Neural progenitor cell (in vitro differentiated cells): ENCODE measurements around the gene GABRE. TPM values are rescaled to one million over a fixed set of nuclear protein-coding genes. Genes with fewer than 3 reads are reported as not detected.

ENCODE experiments used
- DNase-seq: peaks from one replicate; pipeline ENCODE4 v3.0.0-alpha.2; 2016; ENCODE audit warnings: low spot score
- H2AFZ ChIP-seq: fragments of 200-600 bp; sonication (generic); replicated peaks from 2 replicates; pipeline ENCODE4 v1.6.1; 2016; ENCODE audit warnings: antibody characterized with exemption
- H3F3A ChIP-seq: fragments of 200-600 bp; sonication (generic); 2 replicates; pipeline ENCODE4 v1.6.1; 2016; ENCODE audit warnings: antibody characterized with exemption, low read depth
- H3K27ac ChIP-seq: fragments of 200-600 bp; sonication (generic); 2 replicates; pipeline ENCODE4 v1.5.1; 2016; ENCODE audit warnings: mild to moderate bottlenecking
- H3K27me3 ChIP-seq: fragments of 200-600 bp; sonication (generic); 2 replicates; pipeline ENCODE4 v1.6.1; 2016; ENCODE audit warnings: mild to moderate bottlenecking, moderate library complexity
- H3K36me3 ChIP-seq: fragments of 200-600 bp; sonication (generic); 2 replicates; pipeline ENCODE4 v1.5.1; 2016
- H3K4me1 ChIP-seq: fragments of 200-600 bp; sonication (generic); 2 replicates; pipeline ENCODE4 v1.6.1; 2016; ENCODE audit warnings: mixed run types
- H3K4me2 ChIP-seq: fragments of 200-600 bp; sonication (generic); 2 replicates; pipeline ENCODE4 v1.6.1; 2016
- H3K4me3 ChIP-seq: fragments of 200-600 bp; sonication (generic); 2 replicates; pipeline ENCODE4 v1.5.1; 2016
- H3K79me2 ChIP-seq: fragments of 200-600 bp; sonication (generic); 2 replicates; pipeline ENCODE4 v1.6.1; 2016; ENCODE audit warnings: low read depth
- H3K9ac ChIP-seq: fragments of 200-600 bp; sonication (generic); 2 replicates; pipeline ENCODE4 v1.6.1; 2016
- H3K9me3 ChIP-seq: fragments of 200-600 bp; sonication (generic); 2 replicates; pipeline ENCODE4 v1.5.1; 2016; ENCODE audit warnings: low read depth
- H4K20me1 ChIP-seq: fragments of 200-600 bp; sonication (generic); 2 replicates; pipeline ENCODE4 v1.6.1; 2016; ENCODE audit warnings: low read depth
- H3K27ac Mint-ChIP-seq: 3 replicates; pipeline ENCODE4 v1.8.0; 2021; ENCODE audit warnings: mixed read lengths
- H3K27me3 Mint-ChIP-seq: 2 replicates; pipeline ENCODE4 v1.8.0; 2022; ENCODE audit warnings: low read depth, mild to moderate bottlenecking, inconsistent platforms, moderate library complexity, mixed read lengths; ENCODE audit not compliant: insufficient read depth
- H3K36me3 Mint-ChIP-seq: 3 replicates; pipeline ENCODE4 v1.8.0; 2021; ENCODE audit warnings: mixed read lengths
- H3K4me1 Mint-ChIP-seq: 3 replicates; pipeline ENCODE4 v1.8.0; 2021; ENCODE audit warnings: mixed read lengths
- H3K4me3 Mint-ChIP-seq: 3 replicates; pipeline ENCODE4 v1.8.0; 2021; ENCODE audit warnings: mild to moderate bottlenecking, moderate library complexity, mixed read lengths
- H3K9me3 Mint-ChIP-seq: 3 replicates; pipeline ENCODE4 v1.8.0; 2020; ENCODE audit warnings: mixed read lengths
- EZH2 ChIP-seq: fragments of 200-600 bp; sonication (generic); IDR thresholded peaks from 2 replicates; pipeline ENCODE4 v1.6.1; 2017; ENCODE audit warnings: antibody characterized with exemption, mild to moderate bottlenecking, moderate library complexity
- EZH2phosphoT487 ChIP-seq: fragments of 200-600 bp; sonication (generic); IDR thresholded peaks from 2 replicates; pipeline ENCODE4 v1.6.1; 2017; ENCODE audit warnings: antibody characterized with exemption
- total RNA-seq: library from RNA; depleted of rRNA; stranded (reverse); fragments of >200 nt; gene quantifications from 2 replicates; pipeline ENCODE4 v1.2.3, GENCODE V29; 2015; ENCODE audit warnings: low replicate concordance
- TF ChIP-seq, protein P1 (sequence below): fragments of 200-600 bp; sonication (generic); IDR thresholded peaks from 2 replicates; pipeline ENCODE4 v1.5.1; 2017; ENCODE audit warnings: antibody characterized with exemption, mild to moderate bottlenecking

Gene GABRE
- total RNA-seq, 1 donor from 2014 or later: 0.92 TPM

DNA sequence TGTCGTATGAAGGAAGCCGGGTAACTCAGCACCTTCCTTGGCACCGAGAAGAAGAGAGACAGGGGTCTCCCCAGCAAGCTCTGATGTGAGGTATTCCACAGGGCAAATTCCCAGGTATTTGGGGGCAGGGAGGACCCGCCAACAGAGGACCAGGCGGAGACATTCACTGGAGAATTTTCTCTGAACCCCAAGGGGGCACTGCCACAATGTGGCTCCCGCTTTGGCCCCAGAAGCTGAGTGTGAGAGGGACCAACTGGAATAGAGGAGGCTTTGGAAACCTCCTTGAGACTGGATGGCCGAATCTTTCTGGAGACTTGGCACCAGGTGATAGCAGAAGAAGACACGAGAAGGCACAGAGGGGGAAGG, 735 bp upstream of the GABRE start:
- Histone ChIP-seq H3K4me2 (peak overlapping the region; percentile 62), H3F3A (no peaks in the 10 kb centered on the region), H3K9ac (no peak overlapping the region), H3K27me3 (peaks cover 50% of the 10 kb centered on the region), H3K4me1 (no peaks in the 10 kb centered on the region), H3K79me2 (no peaks in the 10 kb centered on the region), H2AFZ (no peak overlapping the region), H3K4me3 (no peak overlapping the region), H4K20me1 (no peaks in the 10 kb centered on the region), H3K9me3 (no peaks in the 10 kb centered on the region), H3K27ac (no peak overlapping the region), H3K36me3 (no peaks in the 10 kb centered on the region)
- Mint-ChIP-seq H3K27me3 (peaks cover 3% of the 10 kb centered on the region), H3K4me1 (peaks cover 3% of the 10 kb centered on the region), H3K27ac (no peak overlapping the region), H3K4me3 (peak overlapping the region; percentile 76), H3K36me3 (no peaks in the 10 kb centered on the region), H3K9me3 (peaks cover 9% of the 10 kb centered on the region)
- no peak for TF ChIP-seq EZH2phosphoT487
- TF ChIP-seq, protein P1, sequence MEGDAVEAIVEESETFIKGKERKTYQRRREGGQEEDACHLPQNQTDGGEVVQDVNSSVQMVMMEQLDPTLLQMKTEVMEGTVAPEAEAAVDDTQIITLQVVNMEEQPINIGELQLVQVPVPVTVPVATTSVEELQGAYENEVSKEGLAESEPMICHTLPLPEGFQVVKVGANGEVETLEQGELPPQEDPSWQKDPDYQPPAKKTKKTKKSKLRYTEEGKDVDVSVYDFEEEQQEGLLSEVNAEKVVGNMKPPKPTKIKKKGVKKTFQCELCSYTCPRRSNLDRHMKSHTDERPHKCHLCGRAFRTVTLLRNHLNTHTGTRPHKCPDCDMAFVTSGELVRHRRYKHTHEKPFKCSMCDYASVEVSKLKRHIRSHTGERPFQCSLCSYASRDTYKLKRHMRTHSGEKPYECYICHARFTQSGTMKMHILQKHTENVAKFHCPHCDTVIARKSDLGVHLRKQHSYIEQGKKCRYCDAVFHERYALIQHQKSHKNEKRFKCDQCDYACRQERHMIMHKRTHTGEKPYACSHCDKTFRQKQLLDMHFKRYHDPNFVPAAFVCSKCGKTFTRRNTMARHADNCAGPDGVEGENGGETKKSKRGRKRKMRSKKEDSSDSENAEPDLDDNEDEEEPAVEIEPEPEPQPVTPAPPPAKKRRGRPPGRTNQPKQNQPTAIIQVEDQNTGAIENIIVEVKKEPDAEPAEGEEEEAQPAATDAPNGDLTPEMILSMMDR: no peak
- no peak for TF ChIP-seq EZH2
- DNase-seq: no peak

DNA sequence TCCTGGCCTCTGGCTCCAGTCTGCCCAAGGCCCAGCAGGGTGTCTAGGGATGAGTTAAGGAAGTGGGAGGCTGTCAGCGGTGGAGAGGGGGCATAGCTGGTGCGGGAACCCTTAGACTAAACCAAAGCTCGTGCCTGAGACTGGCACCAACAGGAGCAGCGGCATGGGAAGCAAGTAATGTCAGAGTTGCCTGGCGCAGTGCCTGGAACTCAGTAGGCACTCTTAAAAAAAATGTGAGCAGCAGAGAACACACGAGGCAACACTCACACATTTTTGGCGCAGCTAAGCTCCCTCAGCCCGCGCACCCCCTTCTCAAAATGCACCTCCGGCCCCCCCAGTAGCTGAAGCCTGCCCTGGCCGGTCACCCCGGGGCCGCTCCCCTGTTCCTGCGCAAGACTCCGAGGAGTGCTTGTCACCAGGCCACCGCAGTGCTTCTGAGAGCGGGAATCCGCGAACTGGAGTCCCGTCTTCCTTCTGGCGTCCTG, 583 bp downstream of the GABRE start:
- H3F3A ChIP-seq: no peaks in the 10 kb centered on the region
- no peaks in the 10 kb centered on the region for H4K20me1 ChIP-seq
- peaks cover 50% of the 10 kb centered on the region for H3K27me3 ChIP-seq
- peak overlapping the region; percentile 62 for H3K4me2 ChIP-seq
- no peak for DNase-seq
- H3K4me3 ChIP-seq: peak overlapping the region; percentile 40
- H3K36me3 ChIP-seq: no peaks in the 10 kb centered on the region
- no peak overlapping the region for H2AFZ ChIP-seq
- H3K9ac ChIP-seq: no peak overlapping the region
- TF ChIP-seq, protein P1: no peak
- TF ChIP-seq EZH2phosphoT487 (no peak), EZH2 (no peak)
- no peaks in the 10 kb centered on the region for H3K9me3 ChIP-seq
- no peak overlapping the region for H3K27ac Mint-ChIP-seq
- peak overlapping the region; percentile 70 for H3K4me3 Mint-ChIP-seq
- H3K27ac ChIP-seq: no peak overlapping the region
- peaks cover 9% of the 10 kb centered on the region for H3K9me3 Mint-ChIP-seq
- no peaks in the 10 kb centered on the region for H3K36me3 Mint-ChIP-seq
- H3K27me3 Mint-ChIP-seq: peaks cover 3% of the 10 kb centered on the region
- H3K79me2 ChIP-seq: no peaks in the 10 kb centered on the region
- no peaks in the 10 kb centered on the region for H3K4me1 ChIP-seq
- peaks cover 3% of the 10 kb centered on the region for H3K4me1 Mint-ChIP-seq

DNA sequence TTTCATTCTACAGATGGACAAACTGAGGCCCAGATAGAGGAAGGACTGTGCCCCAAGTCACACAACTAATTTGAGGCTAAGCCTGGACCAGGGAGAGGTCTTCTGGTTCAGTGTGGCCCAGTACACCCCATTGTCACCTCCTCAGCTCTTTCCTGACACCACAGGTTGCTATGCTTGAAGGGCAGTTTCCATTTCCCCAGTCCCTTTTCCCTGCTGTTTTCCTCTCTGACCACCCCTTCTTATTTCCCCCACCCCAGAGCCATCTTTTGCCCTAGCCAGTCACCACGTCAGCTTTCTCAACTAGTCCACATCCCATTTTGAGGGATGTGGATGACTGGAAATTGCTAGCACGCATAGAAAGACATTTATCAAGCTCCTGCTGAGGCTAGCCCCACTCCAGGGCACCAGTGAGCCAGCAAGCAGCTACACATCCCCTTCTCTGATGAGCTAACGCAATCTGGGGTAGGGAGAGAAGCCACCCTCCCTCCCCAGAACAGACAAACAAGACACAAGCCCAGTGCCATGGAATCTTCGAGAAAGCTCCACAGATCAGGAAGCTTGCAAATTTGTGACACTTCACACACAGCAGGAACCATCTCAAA, 1.3 kb downstream of the GABRE start:
- Histone ChIP-seq H2AFZ (no peak overlapping the region), H3K4me1 (no peaks in the 10 kb centered on the region), H3K36me3 (no peaks in the 10 kb centered on the region), H3K27me3 (peaks cover 50% of the 10 kb centered on the region), H3K79me2 (no peaks in the 10 kb centered on the region), H3K9me3 (no peaks in the 10 kb centered on the region), H4K20me1 (no peaks in the 10 kb centered on the region), H3K4me3 (no peak overlapping the region), H3F3A (no peaks in the 10 kb centered on the region), H3K4me2 (no peak overlapping the region), H3K9ac (no peak overlapping the region), H3K27ac (no peak overlapping the region)
- Mint-ChIP-seq H3K27ac (no peak overlapping the region), H3K36me3 (no peaks in the 10 kb centered on the region), H3K9me3 (peaks cover 9% of the 10 kb centered on the region), H3K27me3 (peaks cover 3% of the 10 kb centered on the region), H3K4me3 (peak overlapping the region; percentile 70), H3K4me1 (peaks cover 3% of the 10 kb centered on the region)
- DNase-seq: no peak
- TF ChIP-seq EZH2 (no peak), EZH2phosphoT487 (no peak)
- TF ChIP-seq, protein P1: no peak
